Astrocyte of the spinal cord (primary cell): ENCODE data around the gene PLLP.
"Not testable (repeated sequence)": the region's sequence is repeated elsewhere in the genome, so short reads cannot be mapped to it uniquely, and the experiment has no call there.

ENCODE experiments used
- DNase-seq: peaks from one replicate; pipeline ENCODE4 v3.0.0; 2011; ENCODE audit warnings: low read depth, low spot score
- H3K4me3 ChIP-seq: 2 replicates; pipeline ENCODE4 v1.5.1; 2011; ENCODE audit warnings: low read depth, mild to moderate bottlenecking, low read length, moderate library complexity
- in situ Hi-C: cut with HindIII; loops from 2 replicates; pipeline ENCODE4 v1.10.0; 2017; ENCODE audit warnings: low sequenced_read_pairs
- TF ChIP-seq, protein P1 (sequence below): IDR thresholded peaks from 2 replicates; pipeline ENCODE4 v1.5.1; 2012; ENCODE audit warnings: low read depth, mild to moderate bottlenecking, low read length, inconsistent platforms

Gene PLLP

DNA sequence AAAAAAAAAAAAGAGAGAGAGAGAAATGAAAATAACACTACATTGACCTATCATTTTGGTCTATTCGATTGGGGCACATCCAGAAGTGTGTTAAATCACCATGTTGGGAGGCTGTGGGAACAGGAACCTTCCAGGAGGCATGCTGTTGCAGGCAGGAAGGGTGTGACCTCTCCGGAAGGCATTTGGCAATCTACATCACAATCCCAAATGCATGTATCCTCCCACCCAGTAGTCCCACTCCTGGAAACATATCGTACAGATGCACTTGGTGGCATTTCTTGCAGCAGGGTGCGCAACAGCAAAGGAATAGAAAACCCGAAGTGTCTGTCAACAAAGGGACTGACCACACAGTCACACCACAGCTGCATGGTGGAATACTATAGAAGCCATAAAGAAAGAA is 7.9 kb downstream of the PLLP start:
- TF ChIP-seq, protein P1, sequence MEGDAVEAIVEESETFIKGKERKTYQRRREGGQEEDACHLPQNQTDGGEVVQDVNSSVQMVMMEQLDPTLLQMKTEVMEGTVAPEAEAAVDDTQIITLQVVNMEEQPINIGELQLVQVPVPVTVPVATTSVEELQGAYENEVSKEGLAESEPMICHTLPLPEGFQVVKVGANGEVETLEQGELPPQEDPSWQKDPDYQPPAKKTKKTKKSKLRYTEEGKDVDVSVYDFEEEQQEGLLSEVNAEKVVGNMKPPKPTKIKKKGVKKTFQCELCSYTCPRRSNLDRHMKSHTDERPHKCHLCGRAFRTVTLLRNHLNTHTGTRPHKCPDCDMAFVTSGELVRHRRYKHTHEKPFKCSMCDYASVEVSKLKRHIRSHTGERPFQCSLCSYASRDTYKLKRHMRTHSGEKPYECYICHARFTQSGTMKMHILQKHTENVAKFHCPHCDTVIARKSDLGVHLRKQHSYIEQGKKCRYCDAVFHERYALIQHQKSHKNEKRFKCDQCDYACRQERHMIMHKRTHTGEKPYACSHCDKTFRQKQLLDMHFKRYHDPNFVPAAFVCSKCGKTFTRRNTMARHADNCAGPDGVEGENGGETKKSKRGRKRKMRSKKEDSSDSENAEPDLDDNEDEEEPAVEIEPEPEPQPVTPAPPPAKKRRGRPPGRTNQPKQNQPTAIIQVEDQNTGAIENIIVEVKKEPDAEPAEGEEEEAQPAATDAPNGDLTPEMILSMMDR, result no peak
- no peak overlapping the region for H3K4me3 ChIP-seq
- in situ Hi-C loops, result no loop called here
- no peak for DNase-seq

DNA sequence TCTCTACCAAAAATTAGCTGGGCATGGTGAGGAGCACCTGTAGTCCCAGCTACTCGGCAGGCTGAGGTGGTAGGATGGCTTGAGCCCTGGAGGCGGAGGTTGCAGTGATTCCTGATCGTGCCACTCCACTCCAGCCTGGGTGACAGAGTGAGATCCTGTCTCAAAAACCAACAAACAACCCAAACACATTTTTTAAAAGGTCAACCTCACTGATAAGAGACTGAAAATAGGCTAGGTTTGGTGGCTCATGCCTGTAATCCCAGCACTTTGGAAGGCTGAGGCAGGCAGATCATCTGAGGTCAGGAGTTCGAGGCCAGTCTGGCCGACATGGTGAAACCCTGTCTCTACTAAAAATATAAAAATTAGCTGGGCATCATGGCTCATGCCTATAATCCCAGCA is 8.5 kb downstream of the PLLP start:
- in situ Hi-C loops, DNase-seq, H3K4me3 ChIP-seq: not testable (repeated sequence)

DNA sequence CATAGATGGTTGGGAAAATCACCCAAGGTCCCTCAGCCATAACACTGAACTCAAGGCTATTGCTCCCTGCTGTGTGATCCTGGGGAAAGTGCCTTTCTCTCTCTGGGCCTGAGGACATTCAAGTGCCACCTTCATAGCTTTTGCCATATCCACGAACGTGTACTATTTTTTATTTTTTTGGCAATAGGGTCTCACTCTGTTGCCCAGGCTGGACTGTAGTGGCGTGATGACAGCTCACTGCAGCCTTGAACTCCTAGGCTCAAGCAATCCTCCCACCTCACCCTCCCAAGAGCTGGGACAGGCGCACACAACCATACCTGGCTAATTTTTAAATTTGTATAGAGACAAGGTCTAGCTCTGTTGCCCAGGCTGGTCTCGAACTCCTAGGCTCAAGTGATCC is 10.6 kb downstream of the PLLP start:
- no peak for DNase-seq
- H3K4me3 ChIP-seq, result no peak overlapping the region
- TF ChIP-seq, protein P1, result no peak
- in situ Hi-C loops, result no loop called here

DNA sequence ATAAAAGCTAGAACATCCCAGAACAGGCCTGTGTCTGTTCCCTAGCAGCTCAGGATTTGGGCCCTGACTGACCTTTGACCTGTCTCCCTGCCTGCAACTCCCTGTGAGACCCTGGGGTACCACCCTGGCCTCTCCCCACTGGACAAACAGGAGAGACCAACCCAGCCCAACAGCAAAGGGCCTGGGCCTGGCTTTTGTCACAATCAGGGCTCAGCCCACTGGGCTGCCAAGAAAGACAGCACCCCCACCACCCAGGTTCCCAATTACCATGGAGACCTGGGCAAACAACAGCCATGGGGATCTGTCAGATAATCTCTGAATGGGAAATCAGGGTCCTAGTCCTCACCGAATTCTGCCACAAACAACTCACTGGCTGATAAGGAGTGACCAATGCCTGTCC is 11.1 kb downstream of the PLLP start:
- no peak overlapping the region for H3K4me3 ChIP-seq
- TF ChIP-seq, protein P1, result no peak
- in situ Hi-C loops, result no loop called here
- DNase-seq, result no peak

DNA sequence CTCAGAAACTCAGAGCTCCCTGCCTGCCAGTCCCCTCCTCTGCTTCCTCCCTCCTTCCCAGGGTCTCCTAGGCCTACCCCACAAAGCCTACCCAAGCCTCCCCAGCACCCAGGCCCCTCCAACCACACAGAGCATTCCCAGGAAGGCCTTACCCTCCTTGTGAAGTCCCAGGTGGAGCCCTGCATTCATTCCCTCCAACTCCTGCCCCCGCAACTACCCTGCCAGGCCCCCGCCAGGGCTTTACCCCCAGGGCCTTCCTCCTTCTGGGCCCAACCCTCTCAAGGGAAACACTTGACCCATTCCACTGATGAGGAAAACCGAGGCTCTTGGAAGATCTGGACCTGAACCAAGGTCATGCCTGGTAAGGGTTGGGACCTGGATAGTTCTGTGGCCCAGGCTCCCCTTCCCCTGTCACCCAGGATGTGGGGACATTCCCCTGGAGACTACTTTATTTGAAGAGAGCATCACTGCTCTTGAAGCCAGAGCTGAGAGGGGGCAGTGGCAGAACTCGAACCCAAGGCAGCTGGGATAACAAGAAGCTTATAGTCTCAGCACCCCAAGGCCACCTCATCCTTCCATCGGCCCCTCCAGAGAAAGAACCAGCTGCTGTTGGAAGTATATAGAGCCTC is 12.5 kb downstream of the PLLP start:
- no peak overlapping the region for H3K4me3 ChIP-seq
- DNase-seq, result no peak
- in situ Hi-C loops, result no loop called here
- TF ChIP-seq, protein P1, result no peak

DNA sequence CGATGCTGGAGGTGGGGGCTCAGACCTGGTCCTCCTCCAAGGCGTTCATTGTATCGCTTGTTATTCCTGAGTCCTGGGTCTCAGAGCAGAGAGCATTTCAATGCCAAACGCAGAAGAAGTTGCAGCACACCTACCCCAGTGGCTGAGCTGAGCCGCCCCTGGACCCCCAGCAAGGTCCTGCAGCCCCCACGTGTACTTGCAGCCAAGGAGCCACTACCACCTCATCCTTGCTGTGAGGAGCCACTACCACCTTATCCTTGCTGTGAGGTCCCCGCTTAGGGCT is 13.5 kb downstream of the PLLP start:
- in situ Hi-C loops, result no loop called here
- TF ChIP-seq, protein P1, result no peak
- no peak overlapping the region for H3K4me3 ChIP-seq
- DNase-seq, result no peak

DNA sequence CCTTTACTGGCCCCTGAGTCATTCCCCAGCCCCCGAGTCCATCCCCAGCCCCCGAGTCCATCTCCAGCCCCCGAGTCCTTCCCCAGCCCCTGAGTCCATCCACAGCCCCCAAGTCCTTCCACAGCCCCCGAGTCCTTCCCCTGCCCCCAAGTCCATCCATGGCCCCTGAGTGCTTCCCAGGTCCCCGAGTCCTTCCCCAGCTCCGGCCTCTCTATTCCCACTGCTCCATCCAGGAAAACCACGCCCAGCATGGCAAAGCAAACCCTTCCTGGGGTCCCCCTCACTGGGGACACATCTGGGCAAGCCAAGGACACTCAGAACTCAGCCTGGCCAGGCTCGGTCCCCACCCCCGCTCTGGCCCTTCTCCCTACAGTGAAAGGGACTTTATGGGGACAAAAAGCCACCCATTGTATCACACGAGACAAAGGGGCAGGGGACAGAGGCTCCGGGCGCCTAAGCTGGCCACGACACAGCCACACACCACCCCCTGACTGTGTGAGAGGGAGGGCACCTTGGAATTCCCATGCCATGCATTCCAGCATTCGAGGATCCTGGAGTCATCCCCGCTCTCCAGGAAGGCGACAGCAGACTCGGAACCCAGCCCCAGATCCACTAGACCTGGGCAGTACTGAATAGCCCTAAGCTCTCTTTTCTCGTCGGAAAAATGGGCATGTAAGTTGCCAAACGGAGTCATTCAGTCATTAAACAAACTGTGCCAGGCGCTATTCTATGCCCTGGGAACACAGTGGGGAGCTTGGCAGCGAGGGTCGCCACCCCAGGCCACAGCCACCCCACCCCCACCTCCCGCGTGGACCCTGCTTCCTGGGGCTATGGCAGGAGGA is 14.0 kb downstream of the PLLP start:
- TF ChIP-seq, protein P1, result no peak
- no peak overlapping the region for H3K4me3 ChIP-seq
- in situ Hi-C loops, result no loop called here
- DNase-seq, result no peak
